Daoy (cell line): ENCODE results near the gene TIMP1. TPM values are rescaled to one million over a fixed set of nuclear protein-coding genes. Genes with fewer than 3 reads are reported as not detected.

Experiments
- DNase-seq: peaks from one replicate; pipeline ENCODE4 v3.0.0-alpha.2; 2015; ENCODE audit warnings: low read depth
- total RNA-seq: library from RNA; depleted of rRNA; stranded (reverse); fragments of >200 nt; shearing (Covaris generic); gene quantifications from 2 replicates; pipeline ENCODE4 v1.2.3, GENCODE V29; 2014

The TIMP1 gene
- total RNA-seq, 1 experiment from 2014 or later = 133 TPM

- no peak for DNase-seq
Observed at GRCh38 chrX:47573341-47574075, 8.7 kb upstream of the TIMP1 start.

GRCh38 chrX:47574076-47574546 lies 8.1 kb upstream of the TIMP1 start:
- DNase-seq = no peak

GRCh38 chrX:47574547-47575301 lies 7.5 kb upstream of the TIMP1 start:
- no peak for DNase-seq

GRCh38 chrX:47576021-47576898 lies 6.0 kb upstream of the TIMP1 start:
- DNase-seq = no peak

- DNase-seq = no peak
Observed at GRCh38 chrX:47577424-47577823, 4.8 kb upstream of the TIMP1 start.

- DNase-seq = no peak
Observed at GRCh38 chrX:47577901-47578300, 4.3 kb upstream of the TIMP1 start.

GRCh38 chrX:47578692-47579091 lies 3.5 kb upstream of the TIMP1 start:
- no peak for DNase-seq

GRCh38 chrX:47579537-47579936 lies 2.7 kb upstream of the TIMP1 start:
- DNase-seq = peak; percentile 66

- DNase-seq = no peak
Observed at GRCh38 chrX:47583240-47583861, 1.1 kb downstream of the TIMP1 start.

- DNase-seq = no peak
Observed at GRCh38 chrX:47584714-47585113, 2.5 kb downstream of the TIMP1 start.

- DNase-seq = no peak
Observed at GRCh38 chrX:47585273-47585672, 3.0 kb downstream of the TIMP1 start.

GRCh38 chrX:47586043-47586787 lies 4.0 kb downstream of the TIMP1 start:
- DNase-seq = no peak

GRCh38 chrX:47587091-47587891 lies 5.1 kb downstream of the TIMP1 start:
- no peak for DNase-seq

GRCh38 chrX:47587906-47588735 lies 5.9 kb downstream of the TIMP1 start:
- DNase-seq = no peak

GRCh38 chrX:47590984-47591383 lies 8.7 kb downstream of the TIMP1 start:
- no peak for DNase-seq

GRCh38 chrX:47593522-47593921 lies 11.3 kb downstream of the TIMP1 start:
- no peak for DNase-seq

- DNase-seq = no peak
Observed at GRCh38 chrX:47595716-47596251, 13.5 kb downstream of the TIMP1 start.

GRCh38 chrX:47596256-47596655 lies 14.0 kb downstream of the TIMP1 start:
- DNase-seq = no peak

- DNase-seq = no peak
Observed at GRCh38 chrX:47597222-47597621, 15.0 kb downstream of the TIMP1 start.
